CD4-positive, alpha-beta T cell treated with Interleukin-4 for 4 hours (primary cell): ENCODE results near the gene GABRB1.
"Not testable (repeated sequence)": the region's sequence is repeated elsewhere in the genome, so short reads cannot be mapped to it uniquely, and the experiment has no call there.

Experiments
- DNase-seq: peaks from one replicate; pipeline ENCODE4 v3.0.0-alpha.2; 2020

The GABRB1 gene

GRCh38 chr4:47217291-47217690 lies 185.9 kb downstream of the GABRB1 start:
- no peak for DNase-seq

- no peak for DNase-seq
Observed at GRCh38 chr4:47217884-47218283, 186.5 kb downstream of the GABRB1 start.

GRCh38 chr4:47218631-47219030 lies 187.3 kb downstream of the GABRB1 start:
- DNase-seq: no peak

GRCh38 chr4:47219586-47219985 lies 188.2 kb downstream of the GABRB1 start:
- no peak for DNase-seq

- no peak for DNase-seq
Observed at GRCh38 chr4:47221721-47222120, 190.4 kb downstream of the GABRB1 start.

DNA sequence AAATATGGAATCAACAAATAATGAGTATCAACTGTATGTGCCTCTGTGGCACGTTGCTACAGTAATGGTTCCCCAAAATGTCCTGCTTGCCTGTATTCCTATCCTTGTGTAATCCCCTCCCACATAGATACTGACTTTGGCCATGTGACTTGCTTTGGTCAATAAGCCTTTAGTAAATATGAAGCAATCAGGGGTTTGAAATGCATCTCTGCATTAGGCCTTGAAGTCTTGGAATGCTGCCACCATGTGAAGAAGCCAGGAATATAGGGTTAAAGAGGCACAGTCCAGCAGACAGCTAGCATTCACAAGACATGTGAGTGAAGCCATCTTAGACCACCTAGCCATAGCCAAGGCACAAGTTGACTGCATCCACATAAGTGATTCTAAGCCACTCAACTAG lies 190.9 kb downstream of the GABRB1 start:
- no peak for DNase-seq

DNA sequence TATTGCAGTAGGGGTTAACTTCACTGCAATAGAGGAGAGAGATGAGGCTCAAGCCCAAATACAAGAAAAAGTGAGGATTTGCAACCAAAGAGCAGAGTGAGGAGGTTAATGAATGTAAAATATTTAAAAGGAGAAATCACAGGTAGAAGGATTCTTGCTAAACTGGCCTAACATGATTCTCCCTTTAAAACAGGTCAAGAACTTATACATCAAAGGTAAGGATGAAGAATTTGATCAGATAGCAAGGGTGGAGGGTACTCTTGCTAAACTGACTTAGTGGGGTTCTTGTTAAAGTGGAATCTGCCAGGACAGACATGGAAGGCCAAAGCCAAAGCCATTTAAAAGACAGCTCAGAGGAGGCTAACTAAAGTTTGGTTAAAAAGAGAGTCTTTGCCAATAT lies 193.0 kb downstream of the GABRB1 start:
- no peak for DNase-seq

GRCh38 chr4:47235721-47236120 lies 204.4 kb downstream of the GABRB1 start:
- no peak for DNase-seq

DNA sequence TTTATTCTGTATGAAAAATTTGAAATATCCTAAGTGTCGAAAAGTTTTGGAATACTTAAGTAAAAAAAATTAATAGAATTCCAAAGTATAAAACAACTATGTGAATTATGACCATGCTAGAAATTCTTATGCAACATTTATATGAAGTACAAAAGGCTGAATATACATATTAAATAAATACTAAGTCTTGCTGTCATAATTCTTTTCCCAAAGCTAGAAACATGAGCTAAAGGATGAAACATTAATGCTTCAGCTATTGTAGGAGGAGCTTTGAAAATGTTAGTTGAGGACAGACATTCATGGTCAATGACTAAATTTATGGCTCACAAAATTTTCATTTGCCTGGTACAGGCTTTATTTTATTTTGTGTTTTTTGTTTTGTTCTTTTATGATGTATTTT lies 207.3 kb downstream of the GABRB1 start:
- no peak for DNase-seq

- DNase-seq: no peak
Observed at GRCh38 chr4:47239649-47240048, 208.3 kb downstream of the GABRB1 start.

DNA sequence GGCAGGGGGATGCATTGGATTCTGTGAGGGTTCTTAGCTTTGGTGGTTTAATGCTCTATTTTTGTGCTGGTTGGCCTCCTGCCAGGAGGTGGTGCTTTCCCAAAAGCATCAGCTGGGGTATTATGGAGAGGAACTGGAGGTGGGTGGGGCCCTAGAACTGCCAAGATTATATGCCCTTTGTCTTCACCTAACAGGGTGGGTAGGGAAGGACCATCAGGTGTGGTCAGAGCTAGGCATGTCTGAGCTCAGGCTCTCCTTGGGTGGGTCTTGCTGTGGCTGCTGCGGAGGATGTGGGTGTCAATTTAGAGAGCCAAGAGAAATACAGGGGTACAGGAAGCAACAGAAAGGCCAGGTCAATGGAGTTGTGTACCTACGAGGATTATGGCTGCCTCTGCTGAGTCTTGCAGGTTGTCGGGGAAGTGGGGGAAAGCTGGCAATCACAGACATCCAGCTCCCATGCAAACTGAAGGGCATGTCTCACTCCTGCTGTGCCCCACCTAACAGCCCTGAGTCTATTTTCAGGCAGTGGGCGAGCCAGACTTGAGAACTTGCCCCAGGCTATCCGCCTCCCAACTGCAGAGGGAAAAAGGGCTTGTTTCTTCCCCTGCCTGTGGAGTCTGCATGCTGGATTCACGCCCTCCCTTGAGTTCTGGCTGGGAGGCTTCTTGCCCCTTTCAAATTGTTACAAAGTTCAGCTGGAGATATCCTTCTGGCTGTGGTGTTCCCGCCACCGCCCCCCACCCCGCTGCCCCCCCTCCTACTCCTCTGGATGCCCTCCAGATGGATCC lies 220.2 kb downstream of the GABRB1 start:
- no peak for DNase-seq

GRCh38 chr4:47263721-47264120 lies 232.4 kb downstream of the GABRB1 start:
- DNase-seq: no peak

DNA sequence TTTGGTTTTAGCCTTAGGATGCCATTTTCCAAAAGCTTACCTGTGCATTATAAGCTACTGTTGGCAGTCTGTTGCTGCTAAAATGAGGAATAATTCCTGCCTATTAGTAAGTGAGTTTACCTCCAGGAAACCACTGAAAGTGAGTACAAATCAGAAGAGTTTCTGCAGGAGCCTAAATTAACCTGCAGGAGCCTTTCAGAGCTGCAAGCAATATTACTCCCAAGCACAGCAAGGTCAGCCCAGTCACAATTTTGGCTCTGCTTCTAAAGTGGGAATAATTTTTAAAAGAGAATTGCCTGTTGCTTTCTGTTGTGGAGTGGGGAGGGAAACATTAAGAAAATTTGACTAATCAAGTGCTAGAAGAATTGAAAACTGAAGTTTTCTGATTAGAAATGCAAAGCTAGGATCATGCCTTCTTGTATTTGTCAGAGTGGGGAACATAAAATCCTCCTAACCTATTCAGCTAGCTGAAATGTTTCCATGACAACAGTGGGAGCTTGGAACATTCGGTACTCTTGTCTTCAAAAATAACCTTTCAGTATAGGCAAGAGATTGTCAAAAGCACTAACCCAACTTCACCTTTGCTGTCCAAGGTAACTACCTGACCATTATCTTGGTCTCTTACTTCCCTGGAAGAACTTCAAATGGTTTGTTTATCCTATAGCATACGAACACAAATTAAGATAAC lies 239.0 kb downstream of the GABRB1 start:
- no peak for DNase-seq

GRCh38 chr4:47271291-47271690 lies 239.9 kb downstream of the GABRB1 start:
- no peak for DNase-seq

DNA sequence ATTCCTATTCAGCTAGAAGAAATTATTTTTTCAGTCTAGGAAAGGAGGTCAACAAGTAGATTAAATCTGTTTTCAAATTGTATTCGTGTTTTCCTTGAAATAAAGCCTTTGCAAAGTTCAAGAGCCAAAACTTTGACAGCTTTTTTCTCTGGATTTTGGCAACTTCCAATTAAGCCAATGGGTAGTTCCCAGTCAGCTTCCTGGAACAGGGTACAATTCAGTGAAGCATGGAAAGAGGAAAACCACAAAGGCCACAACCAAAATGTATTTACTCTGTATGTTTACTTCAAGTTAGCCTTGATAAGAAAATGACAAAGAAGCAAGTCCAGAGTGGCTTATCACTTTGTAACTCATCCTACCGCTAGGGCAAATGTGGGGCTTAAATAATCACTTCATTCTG lies 243.5 kb downstream of the GABRB1 start:
- no peak for DNase-seq

DNA sequence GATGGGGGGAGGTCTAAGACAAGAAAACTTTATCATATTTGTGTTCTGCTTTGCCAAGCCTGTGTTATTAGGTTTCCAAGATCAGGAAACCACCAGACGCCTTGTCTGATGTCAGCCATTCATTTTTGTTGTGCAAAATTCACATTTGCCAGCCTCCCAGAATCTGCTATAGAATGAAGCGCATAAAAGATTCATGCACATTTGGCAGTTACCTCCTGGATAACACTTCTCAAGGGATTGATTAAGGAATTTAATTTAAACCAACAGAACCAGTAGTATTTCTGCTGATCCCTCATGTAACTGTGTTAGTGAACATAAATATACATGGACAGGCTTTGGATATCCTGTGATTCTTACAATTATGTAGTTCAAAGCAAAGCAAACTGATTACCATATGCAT lies 244.2 kb downstream of the GABRB1 start:
- no peak for DNase-seq

DNA sequence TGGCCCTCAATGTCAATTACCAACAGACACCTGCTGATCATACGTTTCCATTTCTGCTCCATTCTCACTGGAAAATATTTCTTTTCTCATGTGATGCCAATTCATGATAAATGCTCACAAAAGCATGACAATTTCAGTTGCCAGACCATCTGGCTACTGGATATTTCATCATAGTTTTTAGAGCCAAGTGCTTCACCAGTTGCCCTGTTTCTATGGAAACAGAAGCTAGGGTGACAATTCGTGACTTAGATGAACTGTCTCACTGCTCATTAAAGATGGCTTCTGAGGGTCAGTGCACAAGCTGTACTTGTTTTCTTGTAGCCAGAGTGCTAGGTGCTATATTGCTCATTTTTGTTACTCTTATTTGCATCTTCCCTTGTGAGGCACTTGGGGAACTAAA lies 247.3 kb downstream of the GABRB1 start:
- DNase-seq: no peak

DNA sequence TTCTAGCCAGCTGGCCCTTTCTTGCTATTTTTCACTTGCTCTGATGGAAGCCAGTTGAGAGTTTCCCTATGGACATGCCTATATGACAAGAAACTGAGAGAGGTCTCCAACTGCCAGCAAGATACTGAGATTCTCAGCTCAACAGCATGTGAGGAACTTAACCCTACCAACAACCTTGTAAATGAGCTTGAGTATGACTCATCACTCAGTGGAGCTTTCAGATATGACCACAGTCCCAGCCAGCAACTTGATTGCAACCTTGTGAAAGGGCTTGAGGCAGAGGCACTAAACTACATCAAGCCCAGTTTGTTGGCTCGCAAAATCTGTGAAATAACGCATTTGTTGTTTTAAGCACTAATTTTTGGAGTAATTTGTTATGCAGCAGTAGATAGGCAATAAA lies 256.4 kb downstream of the GABRB1 start:
- no peak for DNase-seq

- DNase-seq: no peak
Observed at GRCh38 chr4:47289805-47290204, 258.4 kb downstream of the GABRB1 start.

DNA sequence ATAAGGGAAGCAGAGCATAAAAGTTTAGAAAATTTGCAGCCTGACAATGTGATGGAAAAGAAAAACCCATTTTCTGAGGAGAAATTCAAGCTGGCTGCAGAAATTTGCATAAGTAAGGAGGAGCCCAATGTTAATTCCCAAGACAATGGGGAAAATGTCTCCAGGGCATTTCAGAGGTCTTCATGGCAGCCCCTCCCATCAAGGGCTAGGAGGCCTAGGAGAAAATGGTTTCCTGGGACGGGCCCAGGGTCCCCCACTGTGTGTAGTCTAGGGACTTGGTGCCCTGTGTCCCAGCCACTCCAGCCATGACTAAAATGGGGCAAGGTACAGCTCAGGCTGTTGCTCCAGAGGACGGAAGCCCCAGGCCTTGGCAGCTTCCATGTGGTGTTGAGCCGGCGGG lies 259.5 kb downstream of the GABRB1 start:
- not testable (repeated sequence) for DNase-seq

DNA sequence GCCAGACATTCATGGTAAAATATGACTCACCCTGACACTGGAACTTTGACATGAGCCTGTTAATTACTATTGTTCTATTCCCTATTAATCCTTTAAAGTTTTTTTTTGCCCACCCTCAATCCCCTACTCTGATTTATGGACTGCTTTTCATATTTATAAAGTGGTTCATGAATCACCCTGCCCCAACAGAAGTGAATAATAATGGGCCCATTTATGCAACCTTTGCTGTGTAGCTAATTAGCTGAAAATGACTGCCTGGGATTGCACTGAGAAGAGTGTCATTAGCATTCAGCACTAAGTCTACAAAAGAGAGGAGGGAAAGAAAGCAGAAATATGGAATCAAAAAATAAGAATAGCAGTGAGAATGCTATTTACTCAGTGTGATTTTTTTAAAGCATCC lies 277.8 kb downstream of the GABRB1 start:
- DNase-seq: no peak

DNA sequence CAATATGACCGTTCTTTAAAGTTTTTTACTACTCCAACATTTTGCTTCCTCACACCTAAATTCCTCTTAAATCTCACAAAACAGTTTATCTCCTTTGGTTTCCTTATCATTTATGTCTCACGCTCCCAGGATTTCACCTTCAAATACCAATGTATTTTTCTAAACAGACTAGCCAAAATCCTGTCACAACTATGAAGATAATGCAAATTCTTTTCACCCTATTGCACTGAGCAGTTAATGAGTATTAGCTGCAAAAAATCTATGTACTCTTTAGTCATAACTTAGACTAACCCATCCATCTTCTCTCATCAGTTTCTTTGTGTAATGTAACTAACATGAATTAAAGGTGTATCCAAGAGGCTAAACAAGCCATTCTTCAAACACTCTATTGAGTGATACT lies 280.8 kb downstream of the GABRB1 start:
- no peak for DNase-seq

DNA sequence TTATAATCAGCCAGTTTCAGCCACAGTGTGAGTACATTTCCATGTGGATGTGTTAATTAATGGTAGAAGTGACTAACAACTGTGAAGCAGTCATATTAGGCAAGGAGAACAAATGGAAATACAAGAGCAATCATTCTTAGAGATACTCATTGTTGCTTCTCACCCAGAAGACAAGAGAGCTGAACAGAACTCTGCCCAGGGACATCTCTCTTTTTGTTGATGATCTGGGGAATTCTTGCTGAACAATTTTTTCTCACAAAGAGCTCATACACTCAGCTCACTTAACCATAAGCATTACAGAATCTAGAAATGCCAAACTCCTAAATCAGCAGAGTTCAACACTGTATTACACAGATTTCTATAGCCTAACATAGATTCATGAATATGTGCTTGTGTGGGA lies 282.0 kb downstream of the GABRB1 start:
- DNase-seq: no peak

- no peak for DNase-seq
Observed at GRCh38 chr4:47315346-47315745, 284.0 kb downstream of the GABRB1 start.

GRCh38 chr4:47326025-47326424 lies 294.7 kb downstream of the GABRB1 start:
- no peak for DNase-seq
